ENCODE data around the gene MARF1.

- TF ChIP-seq ZNF274 (IDR thresholded peaks at IDR 0.05; ENCODE audit: low read depth, low read length) (no peak), SUZ12 (IDR thresholded peaks at IDR 0.05; ENCODE audit: extremely low read depth, insufficient read depth, insufficient read length) (no peak), YY1 (IDR thresholded peaks at IDR 0.05; ENCODE audit: insufficient read depth, insufficient read length) (no peak)
These were observed 45.8 kb downstream of the MARF1 start for GRCh38 chr16:15597135-15597534.

Data from NT2/D1 (cell line).